ENCODE results near the gene NNT.

NNT gene

DNA sequence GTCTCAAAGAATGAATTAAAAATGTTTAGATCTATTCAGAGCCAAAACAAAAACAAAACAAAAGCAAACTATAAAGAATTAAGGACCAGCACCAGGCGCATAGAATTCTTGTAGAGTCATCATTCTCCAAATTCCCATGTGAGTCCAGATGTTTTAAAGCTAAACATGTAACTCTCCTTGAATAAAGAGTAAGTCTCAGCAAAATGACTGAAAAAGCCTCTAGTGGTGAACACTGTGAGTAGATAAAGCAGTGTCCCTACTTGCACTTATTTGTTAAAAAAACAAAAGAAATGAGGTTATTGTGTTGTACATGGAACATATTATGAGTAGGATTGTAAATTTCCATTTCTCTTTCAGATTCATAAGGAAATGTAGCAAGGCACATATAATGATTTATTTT is 44.0 kb downstream of the NNT start:
- DNase-seq (ENCODE audit: low read depth): no peak
- no peak overlapping the region for H3K4me3 ChIP-seq (ENCODE audit: low read depth, low read length)
- TF ChIP-seq, protein P1, sequence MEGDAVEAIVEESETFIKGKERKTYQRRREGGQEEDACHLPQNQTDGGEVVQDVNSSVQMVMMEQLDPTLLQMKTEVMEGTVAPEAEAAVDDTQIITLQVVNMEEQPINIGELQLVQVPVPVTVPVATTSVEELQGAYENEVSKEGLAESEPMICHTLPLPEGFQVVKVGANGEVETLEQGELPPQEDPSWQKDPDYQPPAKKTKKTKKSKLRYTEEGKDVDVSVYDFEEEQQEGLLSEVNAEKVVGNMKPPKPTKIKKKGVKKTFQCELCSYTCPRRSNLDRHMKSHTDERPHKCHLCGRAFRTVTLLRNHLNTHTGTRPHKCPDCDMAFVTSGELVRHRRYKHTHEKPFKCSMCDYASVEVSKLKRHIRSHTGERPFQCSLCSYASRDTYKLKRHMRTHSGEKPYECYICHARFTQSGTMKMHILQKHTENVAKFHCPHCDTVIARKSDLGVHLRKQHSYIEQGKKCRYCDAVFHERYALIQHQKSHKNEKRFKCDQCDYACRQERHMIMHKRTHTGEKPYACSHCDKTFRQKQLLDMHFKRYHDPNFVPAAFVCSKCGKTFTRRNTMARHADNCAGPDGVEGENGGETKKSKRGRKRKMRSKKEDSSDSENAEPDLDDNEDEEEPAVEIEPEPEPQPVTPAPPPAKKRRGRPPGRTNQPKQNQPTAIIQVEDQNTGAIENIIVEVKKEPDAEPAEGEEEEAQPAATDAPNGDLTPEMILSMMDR (IDR thresholded peaks at IDR 0.05; ENCODE audit: insufficient read depth, low read depth, low read length, missing control alignments): no peak

DNA sequence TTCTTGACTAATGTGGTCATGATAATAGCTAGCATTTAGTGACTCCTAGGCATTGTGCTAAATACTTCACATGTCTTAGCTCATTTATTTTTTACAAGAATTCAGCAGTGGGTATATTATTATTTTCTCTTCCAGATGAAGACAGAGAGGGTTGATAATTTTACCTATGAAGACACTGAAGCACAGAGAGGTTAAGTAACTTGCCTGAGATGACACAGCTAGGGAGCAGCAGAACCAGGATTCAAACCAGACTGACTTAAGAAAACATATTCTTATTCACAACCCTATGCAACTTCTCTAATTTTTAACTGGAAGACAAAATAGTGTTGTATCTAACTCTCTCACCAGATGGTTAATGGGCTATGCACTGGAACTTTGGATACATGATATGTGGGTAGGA is 44.8 kb downstream of the NNT start:
- TF ChIP-seq, protein P1 (IDR thresholded peaks at IDR 0.05; ENCODE audit: insufficient read depth, low read depth, low read length, missing control alignments): no peak
- no peak for DNase-seq (ENCODE audit: low read depth)
- H3K4me3 ChIP-seq (ENCODE audit: low read depth, low read length): no peak overlapping the region

DNA sequence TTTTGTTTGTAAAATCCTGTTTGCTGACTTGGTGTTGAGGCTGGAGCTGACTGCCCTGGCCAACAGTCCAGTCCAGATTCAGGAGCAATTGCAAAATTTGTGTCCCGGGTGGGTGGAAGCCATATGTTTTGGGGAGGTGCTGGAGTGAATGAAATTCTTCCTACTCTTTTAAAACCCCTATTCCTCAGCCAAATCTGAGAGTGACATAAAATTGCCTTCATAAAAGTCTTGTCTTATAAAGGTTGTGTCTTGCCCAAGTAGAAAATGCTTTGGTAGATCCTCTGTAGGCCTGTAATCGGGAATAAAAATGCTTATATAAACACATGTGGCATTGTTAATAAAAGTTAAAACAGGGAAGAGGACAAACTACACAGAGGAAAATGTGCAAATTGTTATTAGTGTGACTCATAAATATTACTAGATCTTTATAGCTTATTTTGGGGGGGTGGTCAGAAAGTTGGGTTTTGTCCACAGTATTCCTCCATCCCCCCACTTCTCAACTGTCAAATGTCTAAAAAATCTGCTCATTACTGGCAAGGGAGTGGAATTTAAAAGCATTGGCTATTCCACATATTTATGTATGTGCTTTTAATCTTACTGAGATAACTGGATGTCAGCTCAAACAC is 45.6 kb downstream of the NNT start:
- no peak overlapping the region for H3K4me3 ChIP-seq (ENCODE audit: low read depth, low read length)
- TF ChIP-seq, protein P1 (IDR thresholded peaks at IDR 0.05; ENCODE audit: insufficient read depth, low read depth, low read length, missing control alignments): no peak
- DNase-seq (ENCODE audit: low read depth): no peak

DNA sequence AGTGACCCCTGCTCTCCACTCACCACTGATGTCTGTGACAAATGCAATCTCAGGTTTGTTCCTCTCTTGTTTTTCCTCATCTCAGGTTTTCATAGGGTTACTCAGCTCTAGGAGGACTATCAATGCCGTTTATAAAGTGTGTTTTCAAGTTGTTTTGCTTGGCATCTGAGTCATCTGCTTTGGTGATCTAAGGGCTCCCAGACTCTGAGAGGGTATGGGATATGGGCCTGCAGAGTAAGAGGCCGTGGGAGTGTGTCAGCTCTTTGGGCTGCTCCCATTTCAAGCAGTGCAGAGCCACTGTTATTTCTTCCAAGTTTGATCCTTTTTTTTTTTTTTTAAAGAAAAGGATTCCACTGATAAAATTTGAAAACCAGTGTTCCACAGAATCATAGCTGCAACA is 46.3 kb downstream of the NNT start:
- no peak for DNase-seq (ENCODE audit: low read depth)
- H3K4me3 ChIP-seq (ENCODE audit: low read depth, low read length): no peak overlapping the region
- TF ChIP-seq, protein P1 (IDR thresholded peaks at IDR 0.05; ENCODE audit: insufficient read depth, low read depth, low read length, missing control alignments): no peak

DNA sequence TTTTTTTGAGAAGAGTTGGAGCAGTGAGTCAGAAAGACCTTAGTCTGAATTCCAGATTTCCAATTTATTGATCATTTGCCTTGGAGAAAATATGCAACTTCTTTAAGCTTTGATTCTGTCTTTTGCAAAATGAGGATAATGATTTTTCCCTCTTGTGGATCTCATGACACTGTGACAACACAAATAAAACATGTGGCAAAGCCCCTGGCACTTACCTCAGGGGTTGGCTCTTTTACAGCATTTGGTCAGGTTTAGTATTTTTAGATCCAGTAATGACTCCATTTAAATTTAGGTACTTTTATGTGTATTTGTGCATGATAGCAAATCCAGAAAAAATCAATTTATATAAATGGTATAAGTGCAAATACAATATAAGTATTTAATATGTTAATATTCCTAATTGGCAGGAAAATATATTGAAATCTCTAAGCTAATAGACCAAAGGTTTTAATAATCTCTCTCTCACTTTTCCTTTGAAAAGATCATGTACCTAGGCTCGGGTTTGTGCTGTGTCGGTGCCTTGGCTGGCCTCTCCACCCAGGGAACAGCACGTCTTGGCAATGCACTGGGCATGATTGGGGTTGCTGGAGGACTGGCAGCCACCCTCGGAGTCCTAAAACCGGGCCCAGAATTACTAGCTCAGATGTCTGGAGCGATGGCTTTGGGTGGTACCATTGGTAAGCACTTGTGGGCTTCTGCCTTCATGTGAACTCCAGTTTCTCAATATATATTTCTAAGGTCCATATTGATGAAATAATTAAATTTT is 49.7 kb downstream of the NNT start:
- no peak for DNase-seq (ENCODE audit: low read depth)
- H3K4me3 ChIP-seq (ENCODE audit: low read depth, low read length): no peak overlapping the region
- TF ChIP-seq, protein P1 (IDR thresholded peaks at IDR 0.05; ENCODE audit: insufficient read depth, low read depth, low read length, missing control alignments): no peak

DNA sequence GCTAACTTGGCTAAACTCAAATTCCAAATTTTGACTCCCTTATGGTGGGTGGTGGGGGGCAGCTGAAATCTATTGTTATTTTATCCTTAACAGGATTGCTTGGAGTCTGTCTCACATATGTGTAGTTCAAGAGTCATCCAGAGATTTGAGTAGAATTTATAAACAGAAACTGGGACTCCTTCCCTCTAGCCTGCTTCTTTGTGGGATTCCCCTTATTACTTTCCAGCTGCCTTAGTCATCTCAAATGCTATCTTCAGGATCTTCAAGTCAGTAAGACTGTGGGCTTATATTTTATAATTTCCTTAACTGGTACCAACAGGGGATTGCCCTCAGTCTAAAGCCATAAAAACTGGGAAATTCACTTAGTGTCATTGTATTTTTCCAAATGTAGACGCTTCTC is 55.5 kb downstream of the NNT start:
- H3K4me3 ChIP-seq (ENCODE audit: low read depth, low read length): no peak overlapping the region
- no peak for DNase-seq (ENCODE audit: low read depth)
- TF ChIP-seq, protein P1 (IDR thresholded peaks at IDR 0.05; ENCODE audit: insufficient read depth, low read depth, low read length, missing control alignments): no peak

Measured in GM12865 (cell line).